HL-60 (cell line): ENCODE results near the gene ARMC9.

Experiments used
- CTCF ChIP-seq: IDR thresholded peaks from one replicate; pipeline ENCODE4 v1.5.1; 2011; ENCODE audit warnings: low read length, control low read depth, inconsistent platforms; ENCODE audit not compliant: insufficient read depth
- GABPA ChIP-seq: IDR thresholded peaks from 2 replicates; pipeline ENCODE4 v1.6.1; 2012; ENCODE audit warnings: low read depth
- POLR2AphosphoS5 ChIP-seq: IDR thresholded peaks from 2 replicates; pipeline ENCODE4 v1.6.1; 2012; ENCODE audit warnings: low read depth
- REST ChIP-seq: IDR thresholded peaks from 2 replicates; pipeline ENCODE4 v1.6.1; 2012; ENCODE audit warnings: low read depth; ENCODE audit not compliant: insufficient replicate concordance

GRCh38 chr2:231353469-231353868, 155.0 kb downstream of the ARMC9 start:
- TF ChIP-seq CTCF (no peak), GABPA (no peak), POLR2AphosphoS5 (no peak), REST (no peak)
